SU-DHL-6 (cell line): ENCODE measurements around the gene ABCA3.

Experiments used
- H2AFZ ChIP-seq: fragments of 200-600 bp; sonication (generic); 2 replicates; pipeline ENCODE4 v1.6.1; 2014; ENCODE audit warnings: low read depth, mild to moderate bottlenecking, moderate library complexity, mixed read lengths, antibody characterized with exemption, low read length; ENCODE audit not compliant: severe bottlenecking
- H3F3A ChIP-seq: fragments of 200-600 bp; shearing (Covaris generic); 2 replicates; pipeline ENCODE4 v1.6.0; 2016; ENCODE audit warnings: antibody characterized with exemption, mild to moderate bottlenecking; ENCODE audit not compliant: insufficient read depth
- H3K27ac ChIP-seq: fragments of 200-600 bp; sonication (generic); 2 replicates; pipeline ENCODE4 v1.5.1; 2016; ENCODE audit warnings: low read depth, mild to moderate bottlenecking, low read length, moderate library complexity, mixed read lengths
- H3K27me3 ChIP-seq: fragments of 200-600 bp; sonication (generic), shearing (Covaris generic); 2 replicates; pipeline ENCODE4 v1.6.0; 2014; ENCODE audit warnings: mild to moderate bottlenecking, low read length
- H3K36me3 ChIP-seq: fragments of 200-600 bp; sonication (generic); 2 replicates; pipeline ENCODE4 v1.6.1; 2014; ENCODE audit warnings: mild to moderate bottlenecking, low read length, mixed read lengths
- H3K4me2 ChIP-seq: fragments of 300-600, 200-600 bp; shearing (Covaris generic), sonication (generic); 2 replicates; pipeline ENCODE4 v1.6.0; 2014; ENCODE audit warnings: low read length, low read depth, mild to moderate bottlenecking; ENCODE audit not compliant: poor library complexity, severe bottlenecking
- H3K4me3 ChIP-seq: fragments of 200-600 bp; sonication (generic); 2 replicates; pipeline ENCODE4 v1.5.1; 2014; ENCODE audit warnings: antibody characterized with exemption, low read length, mild to moderate bottlenecking, mixed read lengths; ENCODE audit not compliant: insufficient read depth, poor library complexity, severe bottlenecking
- H3K79me2 ChIP-seq: fragments of 200-600 bp; sonication (generic); 2 replicates; pipeline ENCODE4 v1.6.1; 2014; ENCODE audit warnings: mild to moderate bottlenecking, low read length, moderate library complexity; ENCODE audit not compliant: insufficient read depth
- H3K9ac ChIP-seq: fragments of 200-600 bp; sonication (generic); 2 replicates; pipeline ENCODE4 v1.7.0; 2014; ENCODE audit warnings: mild to moderate bottlenecking, low read length
- H3K9me2 ChIP-seq: fragments of 200-600 bp; sonication (generic); replicated peaks from 2 replicates; pipeline ENCODE4 v1.6.1; 2014; ENCODE audit warnings: low read length; ENCODE audit not compliant: insufficient read depth
- H3K9me3 ChIP-seq: fragments of 200-600 bp; sonication (generic); 2 replicates; pipeline ENCODE4 v1.6.1; 2014; ENCODE audit warnings: low read length, mixed read lengths; ENCODE audit not compliant: insufficient read depth
- H4K20me1 ChIP-seq: fragments of 200-600 bp; sonication (generic); 2 replicates; pipeline ENCODE4 v1.6.1; 2014; ENCODE audit warnings: low read depth, mild to moderate bottlenecking, antibody characterized with exemption, low read length, moderate library complexity, mixed read lengths
- CTCF ChIP-seq: fragments of 200-600 bp; sonication (generic); IDR thresholded peaks from one replicate; pipeline ENCODE4 v1.5.1; 2017; ENCODE audit warnings: antibody characterized with exemption, mild to moderate bottlenecking, low read length, moderate library complexity; ENCODE audit not compliant: insufficient read depth, poor library complexity, severe bottlenecking
- EZH2phosphoT487 ChIP-seq: fragments of 200-600 bp; sonication (generic), shearing (Covaris generic); conservative IDR thresholded peaks from 2 replicates; pipeline ENCODE4 v1.6.1; 2018; ENCODE audit warnings: mild to moderate bottlenecking, antibody characterized with exemption, low read length, moderate library complexity, mixed read lengths

Gene ABCA3

DNA sequence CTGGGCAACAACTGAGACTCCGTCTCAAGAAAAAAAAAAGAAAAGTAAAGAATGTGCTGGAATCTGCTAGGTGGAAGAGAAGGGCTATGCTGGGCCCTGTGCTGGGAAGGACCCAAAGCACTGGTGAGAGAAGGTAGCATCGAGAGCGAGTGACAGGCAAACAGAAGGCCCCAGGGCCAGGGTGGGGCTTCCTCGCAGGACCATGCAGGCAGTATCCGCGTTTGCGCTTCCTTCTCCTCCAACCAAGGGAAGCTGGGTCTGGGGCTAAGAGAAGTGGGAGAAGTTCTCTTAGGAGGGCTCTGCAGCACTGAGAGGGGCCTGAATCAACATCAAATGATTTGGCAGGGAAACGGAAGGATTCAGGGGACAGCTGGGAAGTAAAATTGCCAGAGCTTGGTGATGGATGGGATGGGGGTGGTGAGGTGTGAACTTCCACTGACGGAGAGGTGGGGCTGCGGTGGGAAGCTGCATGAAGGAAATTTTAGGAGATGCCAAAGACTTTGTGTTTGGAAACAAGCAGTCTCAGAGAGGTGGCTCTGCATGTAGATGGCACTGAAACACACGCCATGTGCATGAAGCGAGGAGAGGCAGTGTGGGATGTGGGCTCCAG lies 83.9 kb downstream of the ABCA3 start:
- no peak overlapping the region for H3K4me3 ChIP-seq
- H3K9me2 ChIP-seq: no peaks in the 10 kb centered on the region
- H3K27me3 ChIP-seq: no peaks in the 10 kb centered on the region
- H3K36me3 ChIP-seq: peaks cover 44% of the 10 kb centered on the region
- H3K4me2 ChIP-seq: no peak overlapping the region
- H3K79me2 ChIP-seq: peaks cover 27% of the 10 kb centered on the region; the same call in 1 of the 2 replicates
- H3K9me3 ChIP-seq: no peaks in the 10 kb centered on the region
- no peak overlapping the region for H2AFZ ChIP-seq
- H4K20me1 ChIP-seq: 0 out of 2 replicates have a peak, but pooled peaks cover 4% of the 10 kb centered on the region
- H3K27ac ChIP-seq: no peak overlapping the region
- peaks cover 37% of the 10 kb centered on the region for H3F3A ChIP-seq
- H3K9ac ChIP-seq: no peak overlapping the region
- no peak for TF ChIP-seq EZH2phosphoT487
- TF ChIP-seq CTCF: no peak

DNA sequence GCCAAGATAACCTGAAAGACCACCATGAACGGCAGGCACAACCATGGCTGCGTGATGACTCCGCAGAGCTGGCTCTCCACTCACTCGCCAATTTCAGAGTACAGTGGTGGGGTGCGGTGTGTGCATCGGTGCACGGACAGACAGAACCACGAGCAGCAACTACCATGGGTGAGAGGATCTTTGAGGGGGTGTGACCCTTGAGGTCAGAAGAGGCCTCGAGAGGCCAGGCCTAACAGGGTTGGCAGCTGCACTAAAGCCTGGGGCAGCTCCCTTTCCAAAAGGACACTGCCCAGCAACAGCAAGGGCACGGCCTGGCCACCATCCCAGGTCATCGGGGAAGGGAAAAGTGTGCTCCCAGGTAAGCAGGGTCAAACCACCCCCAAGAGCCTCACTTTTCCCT lies 87.2 kb downstream of the ABCA3 start:
- H4K20me1 ChIP-seq: 0 out of 2 replicates have a peak, but pooled peaks cover 4% of the 10 kb centered on the region
- no peak overlapping the region for H3K9ac ChIP-seq
- no peaks in the 10 kb centered on the region for H3K9me3 ChIP-seq
- H3K79me2 ChIP-seq: peaks cover 31% of the 10 kb centered on the region
- H3K4me2 ChIP-seq: no peak overlapping the region
- no peaks in the 10 kb centered on the region for H3K9me2 ChIP-seq
- peaks cover 22% of the 10 kb centered on the region for H3K36me3 ChIP-seq
- H3K27me3 ChIP-seq: no peaks in the 10 kb centered on the region
- TF ChIP-seq CTCF (no peak), EZH2phosphoT487 (no peak)
- no peak overlapping the region for H2AFZ ChIP-seq
- H3K4me3 ChIP-seq: no peak overlapping the region
- peaks cover 38% of the 10 kb centered on the region for H3F3A ChIP-seq
- H3K27ac ChIP-seq: peak overlapping the region; percentile 40; the same call in 1 of the 2 replicates

GRCh38 chr16:2252806-2253148 lies 87.8 kb downstream of the ABCA3 start:
- Histone ChIP-seq H3K36me3 (peaks cover 18% of the 10 kb centered on the region), H3K27ac (peak overlapping the region; percentile 40; the same call in 1 of the 2 replicates), H3F3A (peaks cover 34% of the 10 kb centered on the region), H3K27me3 (no peaks in the 10 kb centered on the region), H2AFZ (no peak overlapping the region), H3K9me3 (no peaks in the 10 kb centered on the region), H3K9ac (no peak overlapping the region), H3K4me2 (no peak overlapping the region), H3K79me2 (peaks cover 28% of the 10 kb centered on the region), H3K9me2 (no peaks in the 10 kb centered on the region), H3K4me3 (no peak overlapping the region), H4K20me1 (0 out of 2 replicates have a peak, but pooled peaks cover 4% of the 10 kb centered on the region)
- TF ChIP-seq CTCF (no peak), EZH2phosphoT487 (no peak)
